HG03108 (cell line): ENCODE results near the gene SELENOO.

ENCODE experiments used
- ATAC-seq: cut with Tn5 transposase; IDR thresholded peaks from one replicate; pipeline ENCODE4 v1.9.1; 2021; ENCODE audit warnings: moderate library complexity; ENCODE audit not compliant: unreplicated experiment

The SELENOO gene

GRCh38 chr22:50171965-50172421 is 28.8 kb upstream of the SELENOO start:
- no peak for ATAC-seq

- ATAC-seq: no peak
These were observed 27.4 kb upstream of the SELENOO start for GRCh38 chr22:50173311-50173982.

DNA sequence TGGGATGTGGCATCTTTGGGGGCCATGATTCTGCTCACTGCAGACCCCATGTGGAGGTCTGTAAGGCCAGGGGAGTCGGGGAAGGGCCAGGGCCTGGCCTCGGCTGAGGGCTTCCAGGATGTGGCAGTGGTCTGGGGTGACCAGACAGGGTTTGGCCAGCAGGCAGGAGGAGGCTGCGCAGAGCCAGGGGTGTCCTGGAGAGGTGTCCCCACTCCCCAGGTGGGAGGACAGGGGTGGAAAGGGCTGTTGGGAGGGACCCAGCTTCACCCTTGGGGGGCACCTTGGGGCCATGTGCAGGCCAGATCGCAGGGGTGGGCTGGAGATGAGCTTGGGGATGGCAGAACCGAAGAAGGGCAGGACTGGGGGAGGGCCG is 26.8 kb upstream of the SELENOO start:
- no peak for ATAC-seq

DNA sequence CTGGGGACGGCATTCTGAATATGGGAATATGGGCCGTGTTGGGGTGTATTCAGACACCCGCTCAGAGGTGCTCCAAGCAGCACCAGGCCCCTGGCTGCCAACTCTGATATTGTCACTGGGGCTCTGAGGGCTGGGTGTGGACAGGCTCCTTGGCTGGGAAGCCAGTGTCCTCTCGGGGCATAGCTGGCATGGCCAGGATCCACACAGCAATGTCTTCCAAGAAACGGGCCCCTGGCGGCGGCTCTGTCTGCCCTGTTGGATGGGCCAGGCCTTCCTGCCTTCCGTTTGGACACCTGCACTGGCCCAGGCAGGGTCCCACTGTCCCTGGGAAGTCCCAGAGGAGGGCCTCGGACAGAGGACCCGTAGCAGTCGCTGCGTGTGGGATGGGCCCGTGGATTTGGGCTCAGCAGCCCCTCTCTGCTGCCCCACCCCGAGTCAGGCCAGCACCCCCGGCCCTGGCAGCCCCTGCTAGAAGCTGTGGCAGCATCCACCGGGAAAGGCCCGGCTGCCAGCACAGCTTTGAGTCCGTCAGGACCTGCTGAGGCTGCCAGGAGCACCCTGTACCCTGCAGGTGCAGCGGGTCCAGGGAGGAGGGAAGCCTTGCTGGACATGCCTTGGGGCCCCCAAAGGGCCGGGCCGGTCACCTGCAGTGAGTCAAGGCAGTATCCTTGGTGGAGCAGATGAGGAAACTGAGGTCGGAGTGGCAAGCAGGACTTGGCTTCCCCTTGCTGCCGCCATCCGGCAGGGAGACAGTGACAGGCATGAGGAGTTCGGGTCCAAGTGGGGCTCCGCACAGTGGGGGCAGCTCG is 26.2 kb upstream of the SELENOO start:
- ATAC-seq: no peak

DNA sequence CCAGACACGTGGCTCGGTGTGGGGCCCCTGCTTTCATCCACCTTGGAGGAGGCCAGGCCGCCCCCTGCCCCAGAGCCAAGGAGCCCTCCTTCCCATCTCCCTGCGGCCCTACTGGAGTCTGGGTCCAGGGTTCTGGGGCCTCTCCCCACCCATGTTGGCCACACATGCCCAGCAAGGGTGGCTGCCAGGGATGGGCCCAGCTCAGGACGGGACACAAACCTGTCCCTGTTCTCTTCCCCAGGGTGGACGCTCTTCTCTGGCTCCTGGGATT is 25.7 kb upstream of the SELENOO start:
- no peak for ATAC-seq

DNA sequence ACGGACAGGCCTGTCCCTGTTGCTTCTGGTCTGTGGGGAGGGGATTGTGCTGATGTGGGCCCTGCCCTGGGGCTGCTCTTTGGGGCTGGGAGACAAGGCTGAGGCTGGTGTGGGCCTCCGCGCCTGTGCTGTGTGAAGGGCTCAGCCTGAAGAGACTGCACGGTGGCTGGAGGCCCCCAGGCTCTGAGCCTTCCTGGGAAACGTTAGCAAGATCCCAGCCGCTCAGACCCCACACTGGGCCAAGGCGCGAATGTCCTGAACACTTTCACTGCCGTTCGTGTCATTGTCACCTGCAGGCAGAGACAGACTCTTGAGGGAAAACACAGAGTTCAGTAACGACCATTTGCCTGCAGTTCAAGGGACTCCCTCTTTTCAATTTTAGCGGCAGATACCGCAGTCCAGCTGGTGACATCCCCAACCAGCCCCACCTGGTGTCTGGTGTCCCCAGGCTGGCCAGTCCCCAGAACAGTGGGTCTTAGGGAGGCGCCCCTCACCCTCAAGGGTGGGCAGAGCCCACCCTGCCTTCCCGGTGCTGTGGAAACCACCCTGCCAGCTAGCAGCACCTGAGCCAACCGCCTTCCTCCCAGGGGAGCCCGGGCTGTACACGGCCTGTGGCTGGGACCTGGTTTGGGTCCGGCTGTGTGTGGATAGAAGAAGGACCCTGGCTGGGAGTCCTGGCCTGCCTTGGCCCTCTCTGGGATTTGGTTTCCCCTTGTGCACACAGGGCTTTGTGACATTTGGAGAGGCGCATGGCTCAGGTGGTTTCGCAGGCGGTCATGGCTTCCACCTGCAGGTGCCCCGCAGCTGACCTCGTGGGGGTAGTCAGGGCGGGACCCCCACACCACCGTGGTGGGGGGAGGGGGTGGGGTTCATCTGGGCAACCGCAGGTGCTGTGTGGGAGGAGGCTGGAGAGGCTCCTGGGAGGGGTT is 24.6 kb upstream of the SELENOO start:
- no peak for ATAC-seq

DNA sequence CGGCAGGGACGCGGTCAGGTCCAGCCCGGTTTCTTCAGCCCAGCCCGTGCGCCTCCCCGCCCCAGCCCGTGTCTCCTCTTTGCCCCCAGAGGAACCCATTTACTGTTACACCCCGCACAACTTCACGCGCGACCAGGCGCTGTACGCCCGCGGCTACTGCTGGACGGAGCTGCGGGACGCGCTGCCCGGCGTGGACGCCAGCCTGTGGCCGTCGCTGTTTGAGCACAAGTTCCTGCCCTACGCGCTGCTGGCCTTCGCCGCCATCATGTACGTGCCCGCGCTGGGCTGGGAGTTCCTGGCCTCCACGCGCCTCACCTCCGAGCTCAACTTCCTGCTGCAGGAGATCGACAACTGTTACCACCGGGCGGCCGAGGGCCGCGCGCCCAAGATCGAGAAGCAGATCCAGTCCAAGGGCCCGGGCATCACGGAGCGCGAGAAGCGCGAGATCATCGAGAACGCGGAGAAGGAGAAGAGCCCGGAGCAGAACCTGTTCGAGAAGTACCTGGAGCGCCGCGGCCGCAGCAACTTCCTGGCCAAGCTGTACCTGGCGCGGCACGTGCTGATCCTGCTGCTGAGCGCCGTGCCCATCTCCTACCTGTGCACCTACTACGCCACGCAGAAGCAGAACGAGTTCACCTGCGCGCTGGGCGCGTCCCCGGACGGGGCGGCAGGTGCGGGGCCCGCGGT is 23.8 kb upstream of the SELENOO start:
- no peak for ATAC-seq

DNA sequence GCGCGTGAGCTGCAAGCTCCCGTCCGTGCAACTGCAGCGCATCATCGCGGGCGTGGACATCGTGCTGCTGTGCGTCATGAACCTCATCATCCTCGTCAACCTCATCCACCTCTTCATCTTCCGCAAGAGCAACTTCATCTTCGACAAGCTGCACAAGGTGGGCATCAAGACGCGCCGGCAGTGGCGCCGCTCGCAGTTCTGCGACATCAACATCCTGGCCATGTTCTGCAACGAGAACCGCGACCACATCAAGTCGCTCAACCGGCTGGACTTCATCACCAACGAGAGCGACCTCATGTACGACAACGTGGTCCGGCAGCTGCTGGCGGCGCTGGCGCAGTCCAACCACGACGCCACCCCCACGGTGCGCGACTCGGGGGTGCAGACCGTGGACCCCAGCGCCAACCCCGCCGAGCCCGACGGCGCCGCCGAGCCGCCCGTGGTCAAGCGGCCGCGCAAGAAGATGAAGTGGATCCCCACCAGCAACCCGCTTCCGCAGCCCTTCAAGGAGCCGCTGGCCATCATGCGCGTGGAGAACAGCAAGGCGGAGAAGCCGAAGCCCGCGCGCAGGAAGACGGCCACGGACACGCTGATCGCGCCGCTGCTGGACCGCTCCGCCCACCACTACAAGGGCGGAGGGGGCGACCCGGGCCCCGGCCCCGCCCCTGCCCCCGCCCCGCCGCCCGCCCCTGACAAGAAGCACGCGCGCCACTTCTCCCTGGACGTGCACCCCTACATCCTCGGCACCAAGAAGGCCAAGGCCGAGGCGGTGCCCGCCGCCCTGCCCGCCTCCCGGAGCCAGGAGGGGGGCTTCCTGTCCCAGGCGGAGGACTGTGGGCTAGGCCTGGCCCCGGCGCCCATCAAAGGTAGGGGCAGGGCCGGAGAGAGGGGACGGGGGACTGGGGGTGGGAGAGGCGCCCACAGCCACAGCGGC is 23.0 kb upstream of the SELENOO start:
- ATAC-seq: no peak

- ATAC-seq: no peak
These were observed 22.3 kb upstream of the SELENOO start for GRCh38 chr22:50178471-50178864.

DNA sequence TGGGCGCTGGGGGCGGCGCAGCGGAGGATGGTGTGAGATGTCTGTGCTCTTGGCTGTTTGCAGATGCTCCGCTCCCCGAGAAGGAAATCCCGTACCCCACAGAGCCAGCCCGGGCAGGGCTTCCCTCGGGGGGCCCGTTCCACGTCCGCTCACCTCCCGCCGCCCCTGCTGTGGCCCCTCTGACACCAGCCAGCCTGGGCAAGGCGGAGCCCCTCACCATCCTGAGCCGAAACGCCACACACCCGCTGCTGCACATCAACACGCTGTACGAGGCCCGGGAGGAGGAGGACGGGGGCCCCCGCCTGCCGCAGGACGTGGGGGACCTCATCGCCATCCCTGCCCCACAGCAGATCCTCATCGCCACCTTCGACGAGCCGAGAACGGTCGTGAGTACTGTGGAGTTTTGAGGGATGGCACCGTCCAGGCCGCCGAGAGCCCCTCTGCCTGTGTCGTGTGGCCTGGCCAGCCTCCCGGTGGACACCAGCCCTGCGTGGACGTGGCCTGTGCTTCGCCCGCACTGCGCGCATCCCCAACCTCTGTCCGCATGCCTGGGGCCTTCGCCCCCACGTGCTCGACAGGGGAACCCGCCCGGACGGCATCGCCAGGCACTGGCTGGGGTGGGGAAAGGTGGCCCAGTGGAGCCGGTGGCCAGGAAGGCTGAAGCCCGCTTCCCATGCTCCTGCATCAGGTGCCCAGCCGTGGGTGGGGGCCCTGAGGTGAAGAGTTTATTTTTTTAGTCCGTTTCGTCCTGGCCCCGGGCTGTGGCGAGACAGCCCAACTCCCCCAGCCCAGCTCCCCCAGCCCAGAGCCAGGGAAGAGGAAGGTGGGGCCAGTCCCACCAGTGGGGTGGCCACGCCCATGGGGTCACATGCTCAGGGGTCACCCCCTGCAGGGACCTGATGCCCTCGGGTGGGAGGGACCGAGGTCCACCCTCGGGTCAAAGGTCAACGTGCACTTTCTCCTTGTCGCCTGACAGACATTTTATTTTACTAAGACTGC is 21.6 kb upstream of the SELENOO start:
- ATAC-seq: no peak

GRCh38 chr22:50179937-50180726 is 20.7 kb upstream of the SELENOO start:
- ATAC-seq: no peak

DNA sequence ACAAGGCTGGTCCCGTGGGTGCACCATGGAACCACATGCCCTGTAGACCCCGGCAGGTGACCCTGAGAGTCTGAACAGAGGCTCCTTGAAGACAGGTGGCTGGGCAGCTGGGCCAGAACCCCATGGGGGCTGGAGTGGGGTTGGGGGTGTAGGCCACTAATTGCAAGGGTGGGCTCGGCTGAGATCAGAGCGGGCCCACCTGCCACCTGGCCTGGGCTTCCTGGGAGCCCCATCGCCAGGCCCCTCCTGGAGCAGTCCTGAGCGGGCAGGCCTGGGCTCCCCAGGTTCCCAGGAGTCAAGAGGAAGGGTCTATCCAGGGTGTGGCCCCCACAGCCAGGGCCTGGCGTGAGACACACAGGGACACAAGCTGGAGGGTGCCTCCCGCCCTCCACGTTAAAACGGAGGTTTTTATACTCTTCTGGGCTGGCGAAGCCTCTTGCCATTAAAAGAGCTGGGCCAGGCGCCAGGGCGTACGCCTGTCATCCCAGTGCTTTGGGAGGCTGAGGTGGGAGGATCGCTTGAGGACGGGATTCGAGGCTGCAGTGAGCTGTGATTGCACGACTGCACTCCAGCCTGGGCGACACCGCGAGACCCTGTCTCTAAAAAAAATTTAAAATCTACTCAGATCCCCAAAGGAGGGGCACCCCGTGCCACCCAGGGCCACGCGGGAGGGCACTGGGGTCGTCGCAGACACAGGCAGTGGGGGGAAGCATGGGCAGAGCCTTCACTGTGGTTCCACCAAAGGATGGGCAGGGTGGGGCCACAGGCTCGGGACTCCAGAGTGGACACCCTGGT is 19.9 kb upstream of the SELENOO start:
- ATAC-seq: no peak

DNA sequence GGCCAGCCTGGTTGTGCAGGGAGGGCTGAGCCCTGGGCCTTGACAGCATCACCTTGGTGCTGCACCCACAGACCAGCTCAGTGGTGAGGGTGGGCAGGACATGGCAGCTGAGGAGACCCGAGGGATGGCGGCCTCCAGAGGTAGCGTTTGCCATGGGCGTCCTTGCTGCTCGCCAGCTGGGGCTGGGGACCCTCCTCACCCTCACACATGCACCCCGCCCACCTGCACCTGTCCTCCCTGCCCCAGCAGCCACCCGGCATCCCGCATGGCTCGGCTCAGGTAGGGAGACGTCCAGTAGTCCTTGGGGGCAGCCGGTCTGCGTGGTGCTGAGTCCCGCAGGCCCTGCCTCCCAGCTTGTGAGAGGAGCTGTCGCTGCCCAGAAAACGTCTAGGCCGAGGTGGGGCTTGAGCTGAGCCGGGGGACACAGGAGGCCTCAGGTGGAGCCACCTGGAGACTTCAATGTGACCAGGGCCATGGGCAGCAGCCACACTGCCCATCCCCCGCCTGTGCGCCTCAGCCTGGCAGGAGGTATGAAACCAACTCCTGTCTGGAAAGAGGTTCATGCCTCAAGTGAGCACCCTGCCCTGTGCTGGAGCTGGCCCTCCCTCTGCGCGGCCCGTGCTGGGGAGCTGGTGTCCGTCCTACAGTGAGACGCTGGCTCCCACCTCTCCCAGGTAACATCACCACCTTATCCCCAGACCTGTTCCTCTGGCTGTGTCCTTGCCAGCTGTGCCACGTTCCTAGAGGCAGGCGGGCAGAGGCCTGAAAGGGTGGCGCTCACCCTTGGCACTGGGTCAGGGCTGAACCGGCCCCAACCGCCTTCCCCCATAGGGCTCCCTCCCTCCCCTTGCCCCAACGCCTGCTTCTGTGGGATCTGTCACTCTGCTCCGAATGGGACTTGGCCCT is 18.4 kb upstream of the SELENOO start:
- no peak for ATAC-seq

- no peak for ATAC-seq
These were observed 17.5 kb upstream of the SELENOO start for GRCh38 chr22:50183141-50183971.
